HEK293 (cell line): ENCODE measurements around the gene CDCP2.

Experiments used
- CTCF ChIA-PET: fragments of 350-600 bp; formaldehyde crosslinking; extraction: SDS; loops from one replicate; lab custom pipeline; 2021; ENCODE audit warnings: antibody characterized with exemption; lab: Yijun Ruan, JAX
- POLR2A ChIA-PET: fragments of 300-600 bp; formaldehyde crosslinking; extraction: SDS; loops from one replicate; lab custom pipeline; 2020; ENCODE audit warnings: antibody characterized with exemption, inconsistent platforms; lab: Yijun Ruan, JAX
- H3K27ac ChIP-seq: fragments of 200-500 bp; sonication (Bioruptor generic); 2 replicates; pipeline ENCODE4 v1.5.1; 2014; ENCODE audit warnings: low read depth, low read length, control low read depth, inconsistent platforms; ENCODE audit errors: extremely low read depth
- H3K36me3 ChIP-seq, 2 experiments: fragments of 200-500 bp in 1 of 2; sonication (Bioruptor generic) in 1 of 2; 1 replicate in 1 of 2; 2 replicates in 1 of 2; pipeline ENCODE4 v1.5.1; 2014 to 2017; ENCODE audit warnings: inconsistent platforms in 2 of 2, low read length in 2 of 2; ENCODE audit not compliant: control insufficient read depth in 2 of 2, insufficient read depth in 1 of 2
- H3K4me1 ChIP-seq: fragments of 200-500 bp; sonication (Bioruptor generic); 2 replicates; pipeline ENCODE4 v1.5.1; 2014; ENCODE audit warnings: mild to moderate bottlenecking, low read length, inconsistent platforms; ENCODE audit not compliant: control insufficient read depth, insufficient read depth
- H3K4me3 ChIP-seq: 2 replicates; pipeline ENCODE4 v1.5.1; 2011; ENCODE audit warnings: low read depth, mild to moderate bottlenecking, control low read depth, low read length, moderate library complexity
- H3K9me3 ChIP-seq: fragments of 200-500 bp; sonication (Bioruptor generic); 2 replicates; pipeline ENCODE4 v1.5.1; 2014; ENCODE audit warnings: low read depth, low read length, inconsistent platforms; ENCODE audit not compliant: control insufficient read depth, insufficient read depth
- GLI2 ChIP-seq: fragments of 450-650 bp; formaldehyde crosslinking; IDR thresholded peaks from 2 replicates; pipeline ENCODE4; 2017; ENCODE audit warnings: missing biosample characterization, missing genetic modification characterization, low read depth, borderline replicate concordance
- GLIS1 ChIP-seq: fragments of 450-650 bp; formaldehyde crosslinking; IDR thresholded peaks from 2 replicates; pipeline ENCODE4 v1.5.1; 2016; ENCODE audit warnings: missing biosample characterization, missing genetic modification characterization
- MZF1 ChIP-seq: fragments of 450-650 bp; formaldehyde crosslinking; IDR thresholded peaks from 2 replicates; pipeline ENCODE4 v1.5.1; 2017; ENCODE audit warnings: missing biosample characterization, missing genetic modification characterization, borderline replicate concordance
- PATZ1 ChIP-seq: fragments of 450-650 bp; formaldehyde crosslinking; IDR thresholded peaks from 2 replicates; pipeline ENCODE4 v1.5.1; 2016; ENCODE audit warnings: missing biosample characterization, missing genetic modification characterization
- SALL2 ChIP-seq: fragments of 450-650 bp; formaldehyde crosslinking; IDR thresholded peaks from 2 replicates; pipeline ENCODE4 v1.5.0; 2017; ENCODE audit warnings: missing biosample characterization, mild to moderate bottlenecking, missing genetic modification characterization, borderline replicate concordance
- SP2 ChIP-seq: fragments of 450-650 bp; formaldehyde crosslinking; IDR thresholded peaks from 2 replicates; pipeline ENCODE4 v1.5.1; 2016; ENCODE audit warnings: missing biosample characterization, missing genetic modification characterization
- WT1 ChIP-seq: fragments of 450-650 bp; formaldehyde crosslinking; IDR thresholded peaks from 2 replicates; pipeline ENCODE4 v1.5.1; 2016; ENCODE audit warnings: missing biosample characterization, missing genetic modification characterization
- ZFP3 ChIP-seq: fragments of 450-650 bp; formaldehyde crosslinking; IDR thresholded peaks from 2 replicates; pipeline ENCODE4 v1.5.1; 2016; ENCODE audit warnings: low read depth, missing biosample characterization, missing genetic modification characterization
- ZIC2 ChIP-seq: fragments of 450-650 bp; formaldehyde crosslinking; IDR thresholded peaks from 2 replicates; pipeline ENCODE4 v1.5.1; 2016; ENCODE audit warnings: missing biosample characterization, missing genetic modification characterization
- ZNF2 ChIP-seq: fragments of 450-650 bp; formaldehyde crosslinking; IDR thresholded peaks from 2 replicates; pipeline ENCODE4 v1.5.1; 2016; ENCODE audit warnings: missing biosample characterization, missing genetic modification characterization
- ZNF248 ChIP-seq: fragments of 450-650 bp; formaldehyde crosslinking; IDR thresholded peaks from 2 replicates; pipeline ENCODE4 v1.5.1; 2017; ENCODE audit warnings: missing biosample characterization, missing genetic modification characterization
- ZNF274 ChIP-seq, 2 experiments: fragments of 200-500 bp in 1 of 2; fragments of 450-650 bp in 1 of 2; sonication (Bioruptor generic) in 1 of 2; formaldehyde crosslinking in 1 of 2; IDR thresholded peaks; 2 replicates each; pipeline versions ENCODE4 v1.5.1 to v1.6.1; 2014 to 2016; ENCODE audit warnings: borderline replicate concordance in 1 of 2, inconsistent platforms in 1 of 2, low read length in 1 of 2, missing biosample characterization in 1 of 2, missing genetic modification characterization in 1 of 2
- ZNF311 ChIP-seq: fragments of 450-650 bp; formaldehyde crosslinking; IDR thresholded peaks from 2 replicates; pipeline ENCODE4 v1.5.1; 2017; ENCODE audit warnings: missing biosample characterization, missing genetic modification characterization, borderline replicate concordance

Gene CDCP2

GRCh38 chr1:54176621-54177327 is 24.0 kb upstream of the CDCP2 start:
- POLR2A ChIA-PET: no interaction called here
- TF ChIP-seq GLIS1 (tag by site-specific recombination): peak; percentile 28; the same call in 1 of the 2 replicates
- TF ChIP-seq PATZ1 (tag by site-specific recombination): no peak
- TF ChIP-seq ZIC2: peak; percentile 100
- no peak for TF ChIP-seq ZNF311
- TF ChIP-seq GLI2: no peak
- TF ChIP-seq, all 188 proteins: peak for 2

GRCh38 chr1:54174106-54174505 is 21.3 kb upstream of the CDCP2 start:
- H3K27ac ChIP-seq: no peak overlapping the region
- H3K4me1 ChIP-seq: no peaks in the 10 kb centered on the region
- H3K4me3 ChIP-seq: no peak overlapping the region
- H3K36me3 ChIP-seq: peaks cover 0 to 36% of the 10 kb centered on the region in 2 experiments; a peak in 1 of 3 replicates
- TF ChIP-seq SP2 (tag by site-specific recombination): no peak
- ChIA-PET POLR2A (no interaction called here), CTCF (interaction anchor here (4.2 kb wide), 1 partner anchor 7 kb away, joined by 20 read pairs; no protein-coding TSS in a partner anchor)
- no peaks in the 10 kb centered on the region for H3K9me3 ChIP-seq

More at GRCh38 chr1:54176621-54177327, 24.0 kb upstream of the CDCP2 start:
- CTCF ChIA-PET: no interaction called here
- Histone ChIP-seq H3K9me3 (no peaks in the 10 kb centered on the region), H3K4me1 (no peaks in the 10 kb centered on the region), H3K27ac (no peak overlapping the region), H3K36me3 (peaks cover 0 to 52% of the 10 kb centered on the region in 2 experiments; a peak in 1 of 3 replicates), H3K4me3 (no peak overlapping the region)

- H3K27ac ChIP-seq: no peak overlapping the region
- peaks cover 0 to 32% of the 10 kb centered on the region in 2 experiments; a peak in 1 of 3 replicates for H3K36me3 ChIP-seq
- CTCF ChIA-PET: interaction anchor here (0.7 to 4.2 kb wide), 2 partner anchors 8 to 50 kb away, joined by 4 to 20 read pairs; no protein-coding TSS in a partner anchor
- no peaks in the 10 kb centered on the region for H3K9me3 ChIP-seq
- no peak for TF ChIP-seq ZNF248 (tag by site-specific recombination)
- TF ChIP-seq ZNF2 (tag by site-specific recombination): no peak
- no peak for TF ChIP-seq WT1 (tag by site-specific recombination)
- TF ChIP-seq ZFP3: no peak
- TF ChIP-seq ZNF274 (IDR thresholded peaks at IDR 0.05; ENCODE audit: low read length): no peak
- TF ChIP-seq ZNF274 (tag by site-specific recombination; IDR thresholded peaks at IDR 0.05; ENCODE audit: borderline replicate concordance): no peak
- TF ChIP-seq MZF1 (tag by site-specific recombination): no peak
- no peak for TF ChIP-seq SALL2 (tag by site-specific recombination)
- no peaks in the 10 kb centered on the region for H3K4me1 ChIP-seq
- POLR2A ChIA-PET: interaction anchor here (0.6 kb wide), 1 partner anchor 98 kb away, joined by 3 read pairs; no protein-coding TSS in a partner anchor
- H3K4me3 ChIP-seq: no peak overlapping the region
Observed at GRCh38 chr1:54173681-54174080, 20.9 kb upstream of the CDCP2 start.
